Stimulated activated CD4-positive, alpha-beta T cell treated with anti-CD3 and anti-CD28 coated beads, Interleukin-2, amount 100 ng/mL, for 48 hours (primary cell): ENCODE measurements around the gene RGS12.

Source experiments
- DNase-seq, 2 donors: peaks; one replicate each; pipeline ENCODE4 v3.0.0-alpha.2; 2020

The RGS12 gene

GRCh38 chr4:3255611-3256186 is 37.1 kb upstream of the RGS12 start:
- no peak for DNase-seq

GRCh38 chr4:3256230-3257102 is 36.4 kb upstream of the RGS12 start:
- DNase-seq = no peak

GRCh38 chr4:3257103-3257555 is 35.7 kb upstream of the RGS12 start:
- no peak for DNase-seq

DNA sequence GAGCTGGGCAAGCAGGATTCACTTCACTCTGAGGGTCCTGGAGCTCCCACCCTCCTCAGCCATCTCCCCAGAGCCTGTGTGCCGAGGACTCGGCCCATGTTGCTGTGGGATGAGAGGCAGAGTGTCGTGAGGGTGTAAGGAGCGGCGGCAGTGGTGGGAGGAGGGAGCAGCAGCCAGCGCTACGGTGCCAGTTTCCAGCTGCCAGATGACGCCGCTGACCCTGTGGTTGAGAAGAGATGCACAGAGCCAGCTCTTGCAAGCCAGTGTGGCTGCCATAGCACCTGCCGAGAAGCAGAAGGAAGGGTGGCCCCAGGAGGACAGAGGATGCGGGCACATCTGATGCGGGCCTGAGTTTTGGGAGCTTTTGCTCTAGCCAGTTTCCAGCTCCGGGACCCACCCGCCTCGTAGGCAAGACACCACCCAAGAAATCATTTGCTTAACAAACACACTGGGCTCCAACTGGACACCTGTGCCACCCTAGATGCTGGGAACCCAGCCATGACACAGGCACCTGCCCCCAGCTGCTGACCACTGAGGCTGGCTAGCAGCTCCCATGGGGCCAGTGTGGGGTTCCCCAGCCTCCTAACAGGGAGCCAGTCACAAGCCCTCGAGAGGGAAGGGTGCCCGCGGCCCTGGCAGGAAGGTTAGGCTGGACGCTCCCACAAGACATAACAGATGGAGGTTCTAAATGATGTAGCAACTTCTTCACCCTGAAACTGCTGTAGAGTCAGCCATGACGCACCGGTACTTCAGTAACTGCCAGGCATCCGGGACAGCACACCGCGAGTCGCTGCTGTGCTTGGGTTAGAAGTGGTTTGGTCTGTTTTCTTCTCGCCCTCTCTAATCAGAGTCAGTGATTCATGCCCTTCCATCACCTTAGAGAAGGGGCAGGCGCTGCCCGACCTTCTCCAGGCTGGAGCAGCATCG is 35.0 kb upstream of the RGS12 start:
- DNase-seq = no peak

DNA sequence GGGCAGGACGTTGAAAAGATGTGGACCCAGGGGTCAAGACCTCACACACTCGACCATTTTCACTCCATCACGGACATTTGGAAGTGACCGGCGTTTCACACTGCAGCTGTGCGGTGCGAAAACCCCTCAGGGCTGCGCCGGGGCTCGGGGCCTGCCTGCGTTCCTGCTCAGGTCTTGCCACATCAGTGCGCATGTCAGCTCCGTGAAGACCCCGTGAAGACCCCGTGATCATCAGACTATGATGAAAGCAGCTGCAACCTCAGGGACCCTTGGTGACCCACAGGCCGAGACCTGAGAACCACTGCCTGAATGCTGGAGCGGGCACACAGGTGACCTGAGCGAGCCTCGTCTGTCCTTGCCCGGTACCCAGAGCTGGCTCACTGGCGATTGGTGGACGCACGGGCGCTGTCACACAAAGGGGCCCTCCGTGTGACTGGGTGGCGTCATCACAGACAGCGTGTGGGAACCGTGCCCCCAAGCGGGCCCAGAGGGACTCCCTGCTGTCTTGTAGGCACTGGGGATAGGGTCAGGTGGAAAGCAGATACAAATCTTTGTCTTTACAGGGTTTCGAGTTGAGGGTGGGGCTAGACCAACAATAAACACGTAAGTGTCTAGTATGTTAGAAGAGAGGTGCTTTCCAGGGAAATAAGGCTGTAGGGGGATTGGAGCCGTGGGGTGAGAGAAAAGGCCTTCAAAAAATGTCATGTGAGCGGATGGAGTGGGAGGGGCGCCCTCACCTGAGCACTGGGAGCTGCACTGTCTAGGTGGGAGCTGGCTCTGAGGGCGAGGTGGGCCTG is 31.2 kb upstream of the RGS12 start:
- no peak for DNase-seq

- DNase-seq = no peak
Measured at GRCh38 chr4:3262208-3263052, 30.4 kb upstream of the RGS12 start.

GRCh38 chr4:3263053-3263875 is 29.6 kb upstream of the RGS12 start:
- no peak for DNase-seq

DNA sequence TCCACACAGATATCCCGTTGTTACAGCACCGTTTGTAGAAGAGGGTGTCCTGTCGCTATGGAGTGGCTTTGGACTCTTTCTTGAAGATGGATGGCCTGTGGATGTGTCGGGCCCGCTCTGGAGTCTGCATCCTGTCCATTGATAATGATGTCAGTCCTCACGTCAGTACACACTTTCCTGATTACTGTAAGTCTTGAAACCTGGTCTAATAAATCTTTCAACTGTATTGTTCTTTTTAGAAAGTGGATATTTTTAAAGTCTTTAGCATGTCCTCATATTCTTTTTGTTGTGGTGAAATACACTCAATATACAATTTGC is 29.0 kb upstream of the RGS12 start:
- no peak for DNase-seq

DNA sequence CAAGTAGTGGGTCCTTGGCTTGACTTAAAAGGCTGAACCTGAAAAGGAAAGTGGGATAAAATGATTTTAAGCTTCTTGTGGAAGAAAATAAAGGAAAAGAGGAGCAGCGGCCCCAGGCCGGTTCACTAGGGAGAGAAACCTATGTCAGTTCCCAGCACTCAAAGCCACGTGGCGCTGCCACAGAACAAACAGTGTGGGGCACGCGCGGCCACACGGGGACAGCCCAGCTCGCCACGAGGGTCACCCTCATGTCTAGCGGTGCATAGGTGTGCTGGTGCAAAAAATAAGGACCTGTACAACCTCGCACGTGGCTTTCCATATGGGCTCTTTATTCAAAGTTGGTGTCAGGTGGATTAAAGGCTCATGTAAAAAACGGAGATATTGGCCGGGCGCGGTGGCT is 26.7 kb upstream of the RGS12 start:
- DNase-seq = no peak

GRCh38 chr4:3267576-3268394 is 25.0 kb upstream of the RGS12 start:
- DNase-seq = no peak

- no peak for DNase-seq
Measured at GRCh38 chr4:3268395-3269104, 24.3 kb upstream of the RGS12 start.

- DNase-seq = no peak
Measured at GRCh38 chr4:3269105-3269927, 23.5 kb upstream of the RGS12 start.

GRCh38 chr4:3269991-3270611 is 22.7 kb upstream of the RGS12 start:
- no peak for DNase-seq

DNA sequence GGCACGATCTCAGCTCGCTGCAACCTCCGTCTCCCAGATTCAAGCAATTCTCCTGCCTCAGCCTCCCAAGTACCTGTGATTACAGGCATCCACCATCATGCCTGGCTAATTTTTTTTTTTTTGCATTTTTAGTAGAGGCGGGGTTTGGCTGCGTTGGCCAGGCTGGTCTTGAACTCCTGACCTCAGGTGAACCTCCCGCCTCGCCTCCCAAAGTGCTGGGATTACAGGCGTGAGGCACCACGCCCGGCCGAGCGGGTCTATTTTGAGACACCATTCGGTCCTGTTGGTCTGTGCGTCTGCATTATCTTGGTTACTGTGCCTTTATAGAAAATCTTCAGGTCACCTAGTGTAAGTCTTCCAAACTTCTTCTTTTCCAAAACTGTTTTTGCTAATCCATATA is 21.7 kb upstream of the RGS12 start:
- DNase-seq = no peak

DNA sequence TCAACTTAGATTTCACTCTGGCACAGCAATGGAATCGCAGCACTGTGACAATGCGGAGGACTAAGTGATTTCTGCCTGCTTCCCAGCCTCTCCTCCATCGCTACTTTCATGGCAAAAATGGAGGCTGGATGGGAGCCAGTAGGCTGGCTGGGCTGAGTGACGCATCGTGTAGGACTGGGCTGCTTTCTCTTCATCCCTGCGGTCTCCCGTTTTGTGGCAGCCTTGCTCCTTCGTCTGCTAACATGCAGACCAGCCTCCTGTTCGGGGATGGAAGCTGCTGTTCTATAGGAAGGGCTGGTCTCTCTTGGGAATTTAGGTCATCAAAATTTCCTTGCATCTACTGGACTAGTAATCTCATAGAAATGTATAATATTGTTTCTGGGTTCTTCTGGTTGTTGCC is 15.8 kb upstream of the RGS12 start:
- DNase-seq = no peak

DNA sequence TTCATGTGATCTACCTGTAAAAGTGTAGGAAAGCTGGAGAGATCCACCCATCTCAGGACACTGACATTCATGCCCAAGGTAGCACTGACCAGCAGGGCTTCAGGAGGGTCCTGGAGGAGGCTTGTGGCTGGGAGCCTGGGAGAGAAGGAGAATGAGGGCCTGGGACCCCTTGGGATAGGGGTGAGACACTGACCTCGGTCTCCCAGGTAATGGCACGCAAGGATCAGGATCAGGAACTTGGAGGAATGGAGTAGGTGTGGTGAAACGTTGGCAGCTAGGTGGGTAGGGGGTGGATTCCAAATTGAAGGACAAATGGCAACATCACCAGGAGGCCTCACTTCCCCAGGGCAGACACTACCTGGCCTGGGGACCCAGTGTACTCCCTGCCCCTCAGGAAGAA is 12.4 kb upstream of the RGS12 start:
- no peak for DNase-seq

DNA sequence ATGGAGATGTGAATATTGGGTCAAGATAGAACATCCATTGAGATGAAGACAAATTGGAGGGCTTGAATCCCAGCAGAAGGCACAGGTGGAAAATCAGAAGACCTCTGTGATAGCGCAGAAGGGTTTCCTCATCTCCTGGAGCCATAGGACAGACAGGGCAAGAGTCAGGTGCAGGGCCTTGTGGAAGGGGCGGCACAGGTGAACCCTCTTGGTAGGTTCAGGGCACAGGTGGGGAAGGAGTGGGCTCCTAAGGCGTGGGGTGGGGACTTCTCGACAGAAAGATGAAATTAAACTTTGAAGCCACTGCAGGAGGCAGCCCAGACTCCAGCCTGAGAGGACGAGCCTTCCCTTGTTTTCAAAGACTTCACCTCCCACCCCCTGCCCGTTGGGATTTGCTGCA is 9.3 kb upstream of the RGS12 start:
- DNase-seq = no peak

GRCh38 chr4:3283916-3284315 is 8.9 kb upstream of the RGS12 start:
- no peak for DNase-seq
